NCI-H460 (cell line): Measurements from ENCODE around the gene IL24. TPM values are rescaled to one million over a fixed set of nuclear protein-coding genes. Genes with fewer than 3 reads are reported as not detected.
"Not testable (repeated sequence)": the region's sequence is repeated elsewhere in the genome, so short reads cannot be mapped to it uniquely, and the experiment has no call there.

Source experiments
- DNase-seq: peaks from one replicate; pipeline ENCODE4 v3.0.0-alpha.2; 2016; ENCODE audit warnings: low read depth; ENCODE audit errors: extremely low read depth
- polyA plus RNA-seq: library from polyadenylated mRNA; depleted of rRNA; stranded (reverse); fragments of >200 nt; gene quantifications from 2 replicates; pipeline ENCODE4 v1.2.3, GENCODE V29; 2014; cell fraction: nucleus; rRNA removed
- total RNA-seq: library from RNA; depleted of rRNA; stranded (reverse); fragments of >200 nt; shearing (Covaris generic); gene quantifications from 2 replicates; pipeline ENCODE4 v1.2.3, GENCODE V29; 2014; rRNA removed

Gene IL24, protein sequence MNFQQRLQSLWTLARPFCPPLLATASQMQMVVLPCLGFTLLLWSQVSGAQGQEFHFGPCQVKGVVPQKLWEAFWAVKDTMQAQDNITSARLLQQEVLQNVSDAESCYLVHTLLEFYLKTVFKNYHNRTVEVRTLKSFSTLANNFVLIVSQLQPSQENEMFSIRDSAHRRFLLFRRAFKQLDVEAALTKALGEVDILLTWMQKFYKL
- not detected in 2 replicates for total RNA-seq
- not detected in 2 replicates for polyA plus RNA-seq

DNA sequence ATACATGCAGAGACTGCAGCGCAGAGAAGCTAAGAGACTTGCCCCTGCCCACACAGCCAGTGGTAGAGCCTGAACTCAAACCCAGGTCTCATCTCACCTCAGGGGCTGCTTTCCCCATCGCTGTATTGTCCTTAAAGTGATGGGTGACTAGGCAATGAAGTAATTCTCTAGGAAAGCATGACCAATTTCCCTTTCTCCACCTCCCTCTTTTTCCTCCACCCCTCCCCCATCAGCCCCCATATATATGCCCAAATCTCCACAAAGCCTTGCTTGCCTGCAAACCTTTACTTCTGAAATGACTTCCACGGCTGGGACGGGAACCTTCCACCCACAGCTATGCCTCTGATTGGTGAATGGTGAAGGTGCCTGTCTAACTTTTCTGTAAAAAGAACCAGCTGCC is at the start of gene IL24:
IL24 (plus strand) TSS at position 269 of the 400 bp plus-strand sequence. CDS start 390 bp downstream, outside the sequence.
- no peak for DNase-seq

DNA sequence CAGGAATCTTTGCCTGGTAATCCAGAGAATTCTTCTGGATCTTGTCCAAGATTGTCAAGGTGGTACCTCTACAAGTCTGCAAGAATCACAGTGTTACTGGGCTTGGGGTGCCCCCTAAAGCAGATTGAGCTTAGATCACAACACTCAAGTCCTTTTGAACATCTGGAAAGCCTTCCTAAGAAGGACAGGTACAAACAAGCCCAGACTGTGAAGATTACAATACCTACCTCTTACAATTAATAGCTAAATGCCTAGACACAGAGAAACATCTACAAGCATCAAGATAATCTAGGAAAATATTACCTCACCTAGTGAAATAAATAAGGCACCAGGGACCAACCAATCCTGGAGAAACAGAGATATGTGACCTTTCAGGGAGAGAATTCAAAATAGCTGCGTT is 49.3 kb upstream of the IL24 start:
- no peak for DNase-seq

DNA sequence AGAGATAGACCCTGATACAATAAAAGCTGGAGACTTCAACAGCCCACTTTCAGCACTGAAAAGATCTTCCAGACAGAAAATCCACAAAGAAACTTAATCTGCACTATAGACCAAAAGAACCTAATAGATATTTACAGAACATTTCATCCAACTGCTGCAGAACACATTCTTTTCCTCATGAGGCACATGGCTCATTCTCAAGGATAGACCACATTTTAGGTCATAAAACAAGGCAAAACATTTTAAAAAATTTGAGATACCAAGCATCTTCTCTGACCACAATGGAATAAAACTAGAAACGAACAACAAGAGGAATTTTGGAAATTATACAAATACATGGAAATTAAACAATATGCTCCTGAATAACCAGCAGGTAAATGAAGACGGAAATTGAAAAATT is 46.8 kb upstream of the IL24 start:
- no peak for DNase-seq

DNA sequence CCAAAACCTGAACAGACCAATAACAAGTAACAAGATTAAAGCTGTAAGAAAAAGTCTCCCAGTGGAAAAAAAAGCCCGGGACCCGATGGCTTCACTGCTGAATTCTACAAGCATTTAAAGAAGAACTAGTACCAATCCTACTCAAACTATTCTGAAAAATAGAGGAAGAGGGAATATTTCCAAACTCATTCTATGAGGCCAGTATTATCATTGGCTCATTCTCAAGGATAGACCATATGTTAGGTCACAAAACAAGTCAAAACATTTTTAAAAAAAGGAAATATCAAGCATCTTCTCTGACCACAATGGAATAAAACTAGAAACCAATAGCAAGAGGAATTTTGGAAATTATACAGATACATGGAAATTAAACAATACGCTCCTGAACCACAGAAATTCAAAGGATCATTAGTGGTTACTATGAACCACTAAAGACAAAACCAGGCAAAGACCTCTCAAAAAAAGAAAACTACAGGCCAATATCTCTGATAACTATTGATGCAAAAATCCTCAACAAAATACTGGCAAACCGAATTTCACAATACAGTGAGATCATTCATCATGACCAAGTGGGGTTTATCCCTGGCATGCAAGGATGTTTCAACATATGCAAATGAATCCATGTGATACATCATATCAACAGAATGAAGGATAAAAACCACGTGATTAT is 45.8 kb upstream of the IL24 start:
- no peak for DNase-seq

DNA sequence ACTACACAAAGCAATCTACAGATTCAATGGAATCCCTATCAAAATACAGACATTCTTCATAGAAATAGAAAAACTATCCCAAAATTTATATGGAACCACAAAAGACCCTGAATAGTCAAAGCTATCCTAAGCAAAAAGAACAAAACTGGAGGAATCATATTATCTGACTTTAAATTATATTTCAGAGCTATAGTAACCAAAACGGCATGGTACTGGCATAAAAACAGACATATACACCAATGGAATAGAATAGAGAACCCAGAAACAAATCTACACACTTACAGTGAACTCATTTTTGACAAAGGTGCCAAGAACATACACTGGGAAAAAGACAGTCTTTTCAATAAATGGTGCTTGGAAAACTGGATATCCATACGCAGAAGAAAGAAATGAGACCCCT is 44.6 kb upstream of the IL24 start:
- DNase-seq = not testable (repeated sequence)

DNA sequence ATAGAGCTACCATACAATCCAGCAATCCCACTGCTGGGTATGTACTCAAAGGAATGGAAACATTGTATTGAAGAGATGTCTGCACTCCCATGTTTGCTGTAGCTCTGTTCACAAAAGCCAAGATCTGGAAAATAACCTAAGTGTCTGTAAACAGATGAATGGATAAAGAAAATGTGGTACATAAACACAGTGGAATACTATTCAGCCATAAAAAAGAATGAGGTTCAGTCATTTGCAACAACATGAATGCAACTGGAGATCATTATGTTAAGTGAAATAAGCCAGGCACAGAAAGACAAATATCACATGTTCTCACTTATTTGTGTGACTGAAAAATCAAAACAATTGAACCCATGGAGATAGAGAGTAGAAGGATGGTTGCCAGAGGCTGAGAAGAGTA is 43.5 kb upstream of the IL24 start:
- DNase-seq = not testable (repeated sequence)

DNA sequence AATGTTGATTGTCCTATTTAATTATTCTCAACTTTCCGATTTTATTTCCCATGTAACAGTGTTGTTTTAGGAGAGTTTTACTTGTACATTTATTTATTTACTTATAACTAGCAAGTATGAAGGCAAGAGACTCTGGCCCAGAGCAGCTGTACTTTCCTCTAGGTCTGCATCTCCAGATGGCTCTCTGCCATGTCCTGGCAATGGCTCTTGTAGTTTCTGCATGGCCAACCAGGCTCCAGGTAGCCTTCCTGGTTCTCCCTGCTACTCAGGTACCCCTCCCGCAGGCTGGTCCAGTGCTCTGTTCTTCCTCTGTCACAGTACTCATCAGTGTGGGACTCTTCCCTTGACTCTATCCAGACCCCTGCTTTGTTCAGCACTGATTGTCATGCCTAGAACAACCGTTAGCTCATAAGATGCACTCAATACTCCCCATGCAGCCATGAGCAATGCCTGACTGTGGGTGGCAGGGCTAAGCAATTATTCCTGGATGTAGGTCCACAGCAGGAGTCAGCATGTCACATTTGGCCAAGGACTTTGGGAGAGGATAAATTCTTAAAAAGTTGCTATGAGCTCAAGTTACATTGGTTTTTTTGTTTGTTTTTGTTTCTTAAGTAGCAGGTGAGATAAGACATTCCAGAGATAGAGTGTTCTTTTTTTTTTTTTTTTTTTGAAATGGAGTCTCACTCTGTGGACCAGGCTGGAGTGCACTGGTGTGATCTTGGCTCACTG is 42.7 kb upstream of the IL24 start:
- no peak for DNase-seq

DNA sequence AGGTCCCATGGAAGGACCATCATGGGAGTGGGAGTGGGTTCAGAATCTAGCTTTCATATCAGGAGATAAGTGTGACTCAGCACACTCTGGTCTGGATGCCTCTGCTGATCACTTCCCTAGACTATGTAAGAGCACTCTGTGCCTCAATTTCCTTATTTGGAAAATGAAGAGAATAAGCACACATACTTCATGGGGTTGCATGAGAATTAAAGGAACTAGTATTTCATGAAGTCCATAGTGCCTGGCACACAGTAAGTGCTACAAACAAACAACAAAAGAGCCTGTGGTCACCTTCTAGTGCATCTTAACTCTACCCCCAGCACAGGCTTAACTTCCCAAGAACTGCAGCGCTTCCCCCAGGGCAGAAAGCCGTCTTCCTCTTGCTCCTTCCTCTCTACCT is 41.4 kb upstream of the IL24 start:
- no peak for DNase-seq

DNA sequence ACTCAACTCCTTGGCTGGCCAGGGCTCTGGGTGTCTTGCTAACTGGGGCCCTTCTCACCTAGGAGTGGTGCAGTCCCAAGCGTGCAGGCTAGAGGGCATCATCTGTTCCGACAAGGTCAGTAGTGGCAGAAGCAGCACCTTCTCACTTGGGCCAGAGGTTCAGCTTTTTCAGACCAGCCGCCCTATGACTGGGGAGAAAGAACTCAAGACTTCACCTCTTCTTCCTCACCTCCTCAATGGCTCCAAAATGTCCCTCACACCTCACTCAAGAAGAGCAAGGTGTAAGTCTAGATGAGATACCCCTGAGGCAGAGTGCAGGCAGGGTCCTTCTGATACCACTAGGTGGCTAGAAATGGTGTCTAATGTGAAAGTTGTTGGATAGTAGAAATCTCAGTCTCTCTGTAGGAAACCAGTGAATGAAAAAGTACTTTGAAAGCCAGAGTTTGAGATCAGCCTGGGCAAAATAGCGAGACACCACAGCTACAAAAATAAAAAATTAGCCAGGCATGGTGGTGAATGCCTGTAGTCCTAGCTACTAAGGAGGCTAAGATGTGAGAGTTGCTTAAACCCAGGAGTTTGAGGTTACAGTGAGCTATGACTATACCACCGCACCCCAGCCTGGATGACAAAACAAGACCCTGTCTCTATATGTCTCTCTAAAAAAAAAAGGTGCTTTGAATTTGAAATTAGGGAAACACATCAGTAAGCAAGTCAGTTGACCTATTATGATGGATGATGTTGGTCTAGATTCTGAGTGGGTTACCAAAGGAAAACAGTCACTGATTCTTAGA is 40.4 kb upstream of the IL24 start:
- no peak for DNase-seq

DNA sequence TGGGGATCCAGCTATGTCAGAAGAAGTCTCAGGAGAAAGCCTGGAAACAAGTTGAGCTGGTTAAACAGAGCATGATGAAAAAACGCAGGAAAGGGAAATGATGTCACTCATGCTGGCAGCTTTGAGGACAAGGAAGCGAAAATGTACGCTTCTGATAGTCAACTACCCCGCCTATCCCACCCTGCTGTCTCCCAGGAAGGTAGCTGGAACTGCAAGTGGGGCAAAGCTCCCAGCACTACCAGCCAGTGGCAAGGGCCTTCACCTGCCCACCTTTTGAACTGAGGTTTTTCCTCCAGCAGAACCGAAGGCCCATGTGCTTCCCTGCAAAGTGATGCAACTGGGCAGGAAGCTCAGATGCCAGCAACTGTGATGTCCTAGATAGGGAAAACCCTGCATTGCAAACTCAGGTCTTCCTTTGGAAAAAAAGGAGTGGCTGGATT is 38.1 kb upstream of the IL24 start:
- no peak for DNase-seq

DNA sequence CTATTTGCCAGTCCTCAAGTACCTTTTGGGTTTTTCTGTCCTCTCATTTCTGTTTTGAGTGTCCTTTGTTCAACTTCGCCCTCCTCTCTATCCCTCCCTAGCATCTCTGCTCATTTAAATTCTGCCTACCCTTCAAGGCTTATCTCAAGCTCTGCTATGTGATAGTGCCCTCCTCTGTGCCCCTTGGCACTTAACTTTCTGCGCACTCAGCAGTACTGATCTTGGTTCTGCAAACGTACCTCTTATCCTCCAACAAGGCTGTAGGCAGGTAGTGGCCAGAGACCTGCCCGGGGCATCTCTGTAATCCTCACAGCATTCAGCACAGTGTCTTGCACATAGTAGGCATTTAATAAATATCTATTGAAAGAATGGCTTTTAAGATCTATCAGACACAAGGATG is 37.1 kb upstream of the IL24 start:
- DNase-seq = no peak

DNA sequence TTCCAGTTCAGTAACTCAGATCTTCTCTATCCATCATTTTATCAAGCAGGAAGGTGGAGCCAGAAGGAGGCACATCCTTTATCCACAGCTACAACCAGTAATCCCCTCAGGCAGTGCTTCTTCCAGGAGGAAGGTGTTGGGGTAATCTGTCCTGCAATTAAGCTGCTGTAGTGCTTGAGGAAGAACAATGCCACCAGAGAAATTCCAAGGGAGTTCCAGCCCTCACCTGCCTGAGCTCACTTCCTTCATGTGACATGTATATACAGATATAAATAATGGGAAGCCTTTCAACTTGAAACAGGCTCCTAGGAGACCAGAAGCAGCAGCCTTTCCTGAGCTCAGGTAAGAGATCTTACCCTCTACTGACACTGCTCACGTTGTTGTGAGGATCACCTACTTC is 34.0 kb upstream of the IL24 start:
- DNase-seq = no peak

DNA sequence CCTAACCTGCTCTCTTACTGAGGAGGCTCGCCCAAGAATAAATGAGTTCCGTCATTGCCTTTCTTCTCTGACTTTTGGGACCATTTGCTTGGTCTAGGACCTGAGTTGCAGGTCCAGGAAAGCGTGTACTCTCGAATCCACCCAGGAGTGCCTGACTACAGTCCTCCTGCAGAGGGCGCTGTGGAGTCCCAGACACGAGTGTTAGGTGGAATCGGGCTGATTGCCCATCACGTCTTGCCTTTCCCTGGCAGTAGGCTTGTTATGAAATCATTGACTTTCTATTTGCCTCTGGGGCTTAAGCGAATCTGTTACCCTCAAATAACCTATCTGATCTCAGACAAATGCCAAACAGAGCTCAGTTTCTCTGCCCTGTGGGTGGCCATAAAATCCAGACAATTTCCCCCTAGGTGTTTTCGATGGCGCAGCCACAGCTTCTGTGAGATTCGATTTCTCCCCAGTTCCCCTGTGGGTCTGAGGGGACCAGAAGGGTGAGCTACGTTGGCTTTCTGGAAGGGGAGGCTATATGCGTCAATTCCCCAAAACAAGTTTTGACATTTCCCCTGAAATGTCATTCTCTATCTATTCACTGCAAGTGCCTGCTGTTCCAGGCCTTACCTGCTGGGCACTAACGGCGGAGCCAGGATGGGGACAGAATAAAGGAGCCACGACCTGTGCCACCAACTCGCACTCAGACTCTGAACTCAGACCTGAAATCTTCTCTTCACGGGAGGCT is 32.1 kb upstream of the IL24 start, which contains the start of gene IL20:
IL20 (plus strand) TSS at position 685 of the 733 bp plus-strand sequence. CDS start 230 bp downstream, outside the sequence.
- peak; percentile 75 for DNase-seq

DNA sequence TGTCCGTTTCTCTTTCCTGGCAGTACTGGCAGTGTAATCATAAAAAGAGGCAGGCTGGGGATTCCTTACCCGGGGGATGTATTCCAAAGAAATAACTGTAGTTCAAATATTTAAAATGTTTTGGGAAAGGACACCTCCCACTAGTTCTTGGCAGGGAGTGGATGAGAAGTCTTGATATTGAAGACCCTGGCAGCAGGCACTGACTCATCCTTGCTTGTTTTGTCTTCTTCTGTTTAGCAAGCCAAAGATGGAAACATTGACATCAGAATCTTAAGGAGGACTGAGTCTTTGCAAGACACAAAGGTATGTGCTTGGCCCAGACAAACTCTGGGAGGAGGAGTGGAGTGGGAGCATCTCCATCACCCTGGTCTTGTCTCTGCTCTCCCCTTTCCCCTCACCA is 31.2 kb upstream of the IL24 start:
- no peak for DNase-seq

DNA sequence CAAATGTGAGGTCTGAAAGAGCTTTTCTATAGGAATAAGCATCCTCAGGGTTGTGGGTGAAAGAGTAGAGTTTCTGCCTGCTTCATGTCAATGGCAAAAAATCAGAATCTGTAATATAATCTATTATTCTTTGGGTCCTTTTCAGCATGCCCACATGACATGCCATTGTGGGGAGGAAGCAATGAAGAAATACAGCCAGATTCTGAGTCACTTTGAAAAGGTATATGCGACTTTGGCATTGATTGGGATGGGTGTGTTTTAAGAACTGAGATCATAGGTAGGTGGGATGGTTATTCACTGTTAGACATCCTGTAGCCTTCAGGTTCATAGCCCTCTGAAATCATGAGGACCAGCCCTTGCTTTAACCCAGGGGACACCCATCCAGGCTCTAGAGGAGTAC is 30.0 kb upstream of the IL24 start:
- DNase-seq = no peak

DNA sequence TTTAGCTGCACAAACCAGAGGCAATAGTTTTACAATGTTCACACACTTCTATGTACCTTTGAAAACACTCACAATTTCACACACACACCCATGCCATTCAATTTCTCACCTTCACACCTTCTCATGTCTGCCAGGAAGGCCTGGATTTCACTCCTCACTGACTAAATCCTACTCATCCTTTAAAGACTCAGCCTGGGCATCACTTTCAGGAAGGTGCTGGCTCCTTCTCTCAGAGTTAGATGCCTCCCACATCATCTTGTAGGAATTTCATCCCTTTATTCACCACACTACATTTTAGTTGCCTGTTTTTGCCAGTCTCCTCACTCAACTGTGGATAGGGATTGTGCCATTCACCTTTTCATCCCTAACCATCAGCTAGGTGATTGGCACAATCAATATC is 29.5 kb upstream of the IL24 start:
- DNase-seq = no peak

DNA sequence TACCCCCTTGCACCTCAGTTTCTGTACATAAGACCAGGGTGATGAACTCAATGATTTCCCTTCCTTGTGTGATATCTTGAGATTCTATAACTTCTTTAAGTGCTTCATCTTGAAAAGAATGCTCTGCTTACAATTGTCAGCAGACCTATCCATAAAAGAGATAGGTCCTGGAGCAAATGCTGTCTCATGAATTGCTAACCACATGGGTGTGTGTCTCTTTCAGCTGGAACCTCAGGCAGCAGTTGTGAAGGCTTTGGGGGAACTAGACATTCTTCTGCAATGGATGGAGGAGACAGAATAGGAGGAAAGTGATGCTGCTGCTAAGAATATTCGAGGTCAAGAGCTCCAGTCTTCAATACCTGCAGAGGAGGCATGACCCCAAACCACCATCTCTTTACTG is 29.0 kb upstream of the IL24 start:
- no peak for DNase-seq

DNA sequence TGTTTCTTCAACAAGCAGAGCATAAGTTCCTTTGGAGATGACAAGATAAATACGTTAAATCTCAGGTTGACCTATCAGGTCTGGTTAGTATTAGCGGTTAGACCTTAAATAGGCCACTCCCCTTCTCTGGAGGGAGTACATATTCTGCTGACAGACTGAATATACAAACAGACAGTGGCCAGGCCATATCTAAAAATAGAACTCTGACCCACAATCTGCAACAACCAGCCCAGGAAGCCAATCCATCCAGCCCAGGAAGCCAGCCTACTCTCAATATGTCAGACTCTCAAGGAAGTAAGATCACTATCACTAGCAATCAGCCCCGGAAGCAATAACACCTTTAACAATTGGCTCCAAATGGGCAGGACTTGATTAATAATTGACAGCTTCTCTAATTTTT is 25.1 kb upstream of the IL24 start:
- DNase-seq = no peak

DNA sequence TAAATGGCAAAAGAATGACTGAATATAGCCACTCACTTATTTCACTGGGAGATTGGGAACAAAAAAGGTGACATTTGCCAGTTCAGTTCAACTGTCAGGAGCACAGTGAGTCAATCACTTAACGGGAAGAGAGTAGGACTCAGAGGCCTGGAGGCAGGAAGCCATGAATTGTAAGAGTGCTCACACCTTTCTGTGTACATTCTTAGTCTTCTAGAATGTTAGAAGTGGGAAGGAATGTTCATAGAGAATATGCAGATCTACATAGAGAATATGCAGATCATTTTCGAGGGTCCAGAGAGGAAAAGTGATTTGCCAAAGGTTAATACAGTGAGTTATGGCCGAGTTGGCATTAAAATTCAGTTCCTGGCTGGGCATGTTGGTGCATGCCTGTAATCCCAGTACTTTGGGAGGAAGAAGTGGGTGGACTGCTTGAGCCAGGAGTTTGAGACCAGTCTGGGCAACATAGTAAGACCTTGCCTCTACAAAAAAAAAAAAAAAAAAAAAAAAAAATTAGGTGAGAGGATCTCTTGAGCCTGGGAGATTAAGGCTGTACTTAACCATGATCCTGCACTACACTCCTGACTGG is 23.5 kb upstream of the IL24 start:
- no peak for DNase-seq
